Suprapubic skin (tissue), 4 donors: Measurements from ENCODE around the gene NCKAP5. TPM values are rescaled to one million over a fixed set of nuclear protein-coding genes. Genes with fewer than 3 reads are reported as not detected.

Experiments used
- DNase-seq, 2 donors: peaks; one replicate each; pipeline ENCODE4 v3.0.0-alpha.2; 2019; ENCODE audit warnings: low spot score in 2 of 2
- H3K27ac ChIP-seq: fragments of 200-600 bp; sonication (generic); one replicate; pipeline ENCODE4 v1.5.1; 2019
- H3K27me3 ChIP-seq: fragments of 200-600 bp; sonication (generic); one replicate; pipeline ENCODE4 v1.5.1; 2019
- H3K36me3 ChIP-seq: fragments of 200-600 bp; sonication (generic); one replicate; pipeline ENCODE4 v1.5.1; 2019
- H3K4me1 ChIP-seq: fragments of 200-600 bp; sonication (generic); one replicate; pipeline ENCODE4 v1.5.1; 2019
- H3K4me3 ChIP-seq: fragments of 200-600 bp; sonication (generic); one replicate; pipeline ENCODE4 v1.5.1; 2019; ENCODE audit warnings: mild to moderate bottlenecking
- H3K9me3 ChIP-seq: fragments of 200-600 bp; sonication (generic); one replicate; pipeline ENCODE4 v1.5.1; 2019
- CTCF ChIP-seq, 2 donors: fragments of 200-600 bp in 1 of 2; fragments of 450-650 bp in 1 of 2; sonication (generic) in 1 of 2; IDR thresholded peaks; one replicate each; pipeline ENCODE4 v1.5.1; 2016 to 2019; ENCODE audit warnings: antibody characterized with exemption in 2 of 2, mild to moderate bottlenecking in 1 of 2, moderate library complexity in 1 of 2
- EP300 ChIP-seq: sonication (generic); formaldehyde crosslinking; IDR thresholded peaks from one replicate; pipeline ENCODE4 v1.6.1; 2017; ENCODE audit warnings: antibody characterized with exemption
- POLR2A ChIP-seq, 2 donors: fragments of 450-650 bp; IDR thresholded peaks; one replicate each; pipeline ENCODE4 v1.6.1; 2017; ENCODE audit warnings: antibody characterized with exemption in 2 of 2, mild to moderate bottlenecking in 2 of 2, moderate library complexity in 2 of 2
- POLR2AphosphoS5 ChIP-seq, 3 donors: sonication (generic); formaldehyde crosslinking; IDR thresholded peaks; one replicate each; pipeline ENCODE4 v1.6.1; 2017; ENCODE audit warnings: antibody characterized with exemption in 3 of 3
- WGBS: methylation state at CpG from one replicate; pipeline ENCODE4 v1.1.5; 2018; 5-methylcytosine and 5-hydroxymethylcytosine counted together
- total RNA-seq, 4 donors: library from RNA; depleted of rRNA; stranded (reverse); fragments of >200 nt; gene quantifications; one replicate each; pipeline ENCODE4 v1.1.0, GENCODE V29; 2016

NCKAP5 gene
- total RNA-seq, 4 donors from 2014 or later: 2.8 to 6.4 (median 4.2) TPM

GRCh38 chr2:133414486-133415209 lies 153.6 kb downstream of the NCKAP5 start:
- peaks cover 23% of the 10 kb centered on the region for H3K4me1 ChIP-seq
- DNase-seq: no peak
- no peaks in the 10 kb centered on the region for H3K9me3 ChIP-seq
- no peak overlapping the region for H3K27ac ChIP-seq
- 93% methylated on average over 6 of the region's 6 CpGs for WGBS
- H3K36me3 ChIP-seq: no peaks in the 10 kb centered on the region
- no peaks in the 10 kb centered on the region for H3K27me3 ChIP-seq
- TF ChIP-seq POLR2A (IDR thresholded peaks at IDR 0.05): no peak
- no peak for TF ChIP-seq POLR2AphosphoS5 (IDR thresholded peaks at IDR 0.05)
- TF ChIP-seq CTCF (IDR thresholded peaks at IDR 0.05): no peak
- TF ChIP-seq EP300: no peak
- no peak overlapping the region for H3K4me3 ChIP-seq

GRCh38 chr2:133413863-133414262 lies 154.4 kb downstream of the NCKAP5 start:
- H3K4me1 ChIP-seq: peaks cover 19% of the 10 kb centered on the region
- H3K27me3 ChIP-seq: no peaks in the 10 kb centered on the region
- H3K27ac ChIP-seq: no peak overlapping the region
- no peak overlapping the region for H3K4me3 ChIP-seq
- WGBS: 89% methylated on average over 3 of the region's 3 CpGs
- no peaks in the 10 kb centered on the region for H3K36me3 ChIP-seq
- H3K9me3 ChIP-seq: no peaks in the 10 kb centered on the region
- TF ChIP-seq EP300 (no peak), POLR2AphosphoS5 (IDR thresholded peaks at IDR 0.05) (no peak), CTCF (IDR thresholded peaks at IDR 0.05) (no peak), POLR2A (IDR thresholded peaks at IDR 0.05) (no peak)
- DNase-seq: no peak

GRCh38 chr2:133412694-133413093 lies 155.6 kb downstream of the NCKAP5 start:
- no peaks in the 10 kb centered on the region for H3K36me3 ChIP-seq
- no peaks in the 10 kb centered on the region for H3K27me3 ChIP-seq
- no peak for TF ChIP-seq EP300
- no peak for TF ChIP-seq POLR2A (IDR thresholded peaks at IDR 0.05)
- no peak for TF ChIP-seq POLR2AphosphoS5 (IDR thresholded peaks at IDR 0.05)
- no peak for TF ChIP-seq CTCF (IDR thresholded peaks at IDR 0.05)
- peaks cover 9% of the 10 kb centered on the region for H3K4me1 ChIP-seq
- H3K4me3 ChIP-seq: no peak overlapping the region
- DNase-seq: no peak
- no peaks in the 10 kb centered on the region for H3K9me3 ChIP-seq
- H3K27ac ChIP-seq: no peak overlapping the region

- 93% methylated on average over 6 of the region's 6 CpGs for WGBS
These were observed 156.4 kb downstream of the NCKAP5 start for GRCh38 chr2:133411857-133412256.

GRCh38 chr2:133411101-133411500 lies 157.2 kb downstream of the NCKAP5 start:
- Histone ChIP-seq H3K27ac (no peak overlapping the region), H3K9me3 (no peaks in the 10 kb centered on the region), H3K36me3 (no peaks in the 10 kb centered on the region), H3K4me1 (peaks cover 3% of the 10 kb centered on the region), H3K27me3 (no peaks in the 10 kb centered on the region), H3K4me3 (no peak overlapping the region)
- no peak for TF ChIP-seq CTCF (IDR thresholded peaks at IDR 0.05)
- TF ChIP-seq POLR2AphosphoS5 (IDR thresholded peaks at IDR 0.05): no peak
- TF ChIP-seq POLR2A (IDR thresholded peaks at IDR 0.05): no peak
- no peak for TF ChIP-seq EP300
- 65% methylated on average over 5 of the region's 5 CpGs for WGBS
- DNase-seq: no peak

More at GRCh38 chr2:133411857-133412256, 156.4 kb downstream of the NCKAP5 start:
- no peaks in the 10 kb centered on the region for H3K36me3 ChIP-seq
- H3K4me1 ChIP-seq: peaks cover 2% of the 10 kb centered on the region
- TF ChIP-seq EP300: no peak
- TF ChIP-seq POLR2A (IDR thresholded peaks at IDR 0.05): no peak
- no peak for TF ChIP-seq POLR2AphosphoS5 (IDR thresholded peaks at IDR 0.05)
- TF ChIP-seq CTCF (IDR thresholded peaks at IDR 0.05): no peak
- no peaks in the 10 kb centered on the region for H3K9me3 ChIP-seq
- no peak overlapping the region for H3K4me3 ChIP-seq
- no peak overlapping the region for H3K27ac ChIP-seq
- DNase-seq: no peak
- H3K27me3 ChIP-seq: no peaks in the 10 kb centered on the region
